HepG2 (cell line): ENCODE data around the gene PGLYRP4. TPM values are rescaled to one million over a fixed set of nuclear protein-coding genes. Genes with fewer than 3 reads are reported as not detected.

ENCODE experiments used
- ATAC-seq: fragments of 200-7000 bp; cut with Tn5 transposase; 3 replicates; pipeline ENCODE4 v1.9.1; 2020; ENCODE audit warnings: mild to moderate bottlenecking, moderate library complexity
- BruUV-seq: library from RNA; stranded (reverse); fragments of 400-500 nt; replicated peaks from 2 replicates; lab custom pipeline; 2021; lab: Mats Ljungman, UMichigan
- CTCF ChIA-PET: fragments of 300-600 bp; formaldehyde crosslinking; extraction: SDS; loops from one replicate; lab custom pipeline; 2021; ENCODE audit warnings: low total read pairs, inconsistent platforms, low intra/inter-chr PET ratio; lab: Yijun Ruan, JAX
- POLR2A ChIA-PET: fragments of 350-600 bp; sonication (Branson Sonifier 250); formaldehyde crosslinking; loops from one replicate; lab custom pipeline; 2020; ENCODE audit warnings: antibody characterized with exemption, inconsistent platforms; lab: Yijun Ruan, JAX
- DNase-seq: peaks from one replicate; pipeline ENCODE4 v3.0.0-alpha.2; 2015; ENCODE audit warnings: low spot score
- FAIRE-seq: peaks from 3 replicates; lab custom pipeline; 2011; peaks lifted over from hg19 to GRCh38; lab: Jason Lieb, UNC
- H2AFZ ChIP-seq: one replicate; pipeline ENCODE4 v1.6.1; 2011; ENCODE audit warnings: low read length, inconsistent platforms
- H3K27ac ChIP-seq: fragments of 300-600 bp; 3 replicates; pipeline ENCODE4 v1.8.0; 2011; ENCODE audit warnings: mixed run types, mild to moderate bottlenecking, mixed read lengths, low read length, inconsistent platforms; ENCODE audit not compliant: insufficient read depth; ENCODE audit errors: extremely low read length
- H3K27me3 ChIP-seq, 2 experiments: fragments of 200-600 bp in 1 of 2; 2 replicates in 1 of 2; 3 replicates in 1 of 2; pipeline versions ENCODE4 v1.6.0 to v1.8.0; 2011; ENCODE audit warnings: low read length in 2 of 2, mild to moderate bottlenecking in 2 of 2, moderate library complexity in 2 of 2, inconsistent platforms in 1 of 2; ENCODE audit not compliant: insufficient read depth in 2 of 2, control insufficient read depth in 1 of 2
- H3K36me3 ChIP-seq, 2 experiments: fragments of 200-600 bp in 1 of 2; replicated peaks in 1 of 2; 2 replicates in 1 of 2; 3 replicates in 1 of 2; pipeline versions ENCODE4 v1.5.1 to v1.8.0; 2011; ENCODE audit warnings: low read length in 2 of 2, inconsistent platforms in 1 of 2; ENCODE audit not compliant: insufficient read depth in 2 of 2, control insufficient read depth in 1 of 2
- H3K4me1 ChIP-seq: 2 replicates; pipeline ENCODE4 v1.5.1; 2012; ENCODE audit warnings: low read length, inconsistent platforms; ENCODE audit not compliant: insufficient read depth
- H3K4me2 ChIP-seq: 2 replicates; pipeline ENCODE4 v1.6.0; 2011; ENCODE audit warnings: low read depth, low read length, inconsistent platforms
- H3K4me3 ChIP-seq, 3 experiments: fragments of 200-600 bp in 1 of 3; sonication (generic), shearing (Covaris generic) in 1 of 3; replicated peaks in 1 of 3; 2 replicates each; pipeline ENCODE4 v1.5.1; 2011 to 2016; ENCODE audit warnings: low read length in 3 of 3, inconsistent platforms in 2 of 3, low read depth in 2 of 3, mild to moderate bottlenecking in 2 of 3, control low read depth in 1 of 3, mixed read lengths in 1 of 3; ENCODE audit not compliant: insufficient read depth in 1 of 3
- H3K79me2 ChIP-seq: one replicate; pipeline ENCODE4 v1.6.1; 2011; ENCODE audit warnings: low read length, inconsistent platforms; ENCODE audit not compliant: insufficient read depth
- H3K9ac ChIP-seq: 2 replicates; pipeline ENCODE4 v1.6.0; 2011; ENCODE audit warnings: mild to moderate bottlenecking, low read depth, low read length, inconsistent platforms; ENCODE audit not compliant: insufficient read depth
- H3K9me3 ChIP-seq: 2 replicates; pipeline ENCODE4 v1.5.1; 2012; ENCODE audit warnings: mild to moderate bottlenecking, low read length
- H4K20me1 ChIP-seq: 2 replicates; pipeline ENCODE4 v1.6.0; 2011; ENCODE audit warnings: inconsistent platforms, mild to moderate bottlenecking, low read length, moderate library complexity; ENCODE audit not compliant: insufficient read depth
- ARID5B ChIP-seq: IDR thresholded peaks from 2 replicates; pipeline ENCODE4 v1.4.0; 2020; ENCODE audit warnings: mild to moderate bottlenecking, missing genetic modification reagents
- ATF7 ChIP-seq, 2 experiments: fragments of 450-650 bp in 1 of 2; sonication (generic) in 1 of 2; formaldehyde crosslinking in 1 of 2; IDR thresholded peaks; 2 replicates each; pipeline versions ENCODE4 v1.4.0 to v1.6.1; 2016 to 2020; ENCODE audit warnings: antibody characterized with exemption in 1 of 2, mild to moderate bottlenecking in 1 of 2, missing genetic modification reagents in 1 of 2
- KLF6 ChIP-seq: IDR thresholded peaks from 2 replicates; pipeline ENCODE4 v1.8.0; 2016; ENCODE audit warnings: missing biosample characterization, missing genetic modification reagents
- PBX2 ChIP-seq: IDR thresholded peaks from 2 replicates; pipeline ENCODE4 v1.6.1; 2016; ENCODE audit warnings: control low read depth
- SP2 ChIP-seq: sonication (generic); formaldehyde crosslinking; IDR thresholded peaks from 2 replicates; pipeline ENCODE4 v1.5.1; 2020; ENCODE audit warnings: mild to moderate bottlenecking, missing genetic modification reagents
- ZBTB1 ChIP-seq: sonication (generic); formaldehyde crosslinking; IDR thresholded peaks from 2 replicates; pipeline ENCODE4 v1.4.0; 2020; ENCODE audit warnings: missing genetic modification reagents, borderline replicate concordance
- WGBS: methylation state at CpG from one replicate; pipeline ENCODE4 v1.1.6; 2017; ENCODE audit warnings: low lambda C conversion rate; 5-methylcytosine and 5-hydroxymethylcytosine counted together
- in situ Hi-C: cut with HindIII; loops from 2 replicates; pipeline ENCODE4 v1.10.0; 2017; ENCODE audit warnings: low pct_unique_long_range_greater_than_20kb; ENCODE audit not compliant: extremely low pct_ligation_motif_present
- intact Hi-C: fragments of 100-400 bp; cut with micrococcal nuclease; formaldehyde crosslinking; loops from one replicate; pipeline ENCODE4 v1.10.0; 2022; ENCODE audit not compliant: unreplicated experiment
- polyA plus RNA-seq, 8 experiments: library from polyadenylated mRNA; depleted of rRNA in 3 of 8; stranded (reverse) in 7 of 8; unstranded in 1 of 8; fragments of >200 nt; fragmentation: Illumina TruSeq in 4 of 8; extraction: Trizol in 4 of 8; gene quantifications; 2 replicates each; pipeline versions ENCODE4 v1.2.1 to v1.2.3, GENCODE V29; 2011 to 2016; ENCODE audit warnings: low read depth in 4 of 8, missing spikeins in 1 of 8, mixed read lengths in 1 of 8; ENCODE audit not compliant: insufficient read depth in 1 of 8
- total RNA-seq, 5 experiments: library from RNA; depleted of rRNA; stranded (reverse); fragments of >200 nt; fragmentation: Illumina TruSeq; extraction: Trizol; gene quantifications; 2 replicates each; pipeline ENCODE4 v1.2.3, GENCODE V29; 2016; ENCODE audit warnings: low read depth in 1 of 5
- TF ChIP-seq, protein P1 (sequence below): sonication (generic); formaldehyde crosslinking; IDR thresholded peaks from 2 replicates; pipeline ENCODE4 v1.5.1; 2020; ENCODE audit warnings: mild to moderate bottlenecking, missing genetic modification reagents, borderline replicate concordance

PGLYRP4 gene
- total and polyA plus RNA-seq, 2 of the 13 experiments (the other 11 are each of a cell fraction or from before 2014, with no cell fraction given), result not detected

DNA sequence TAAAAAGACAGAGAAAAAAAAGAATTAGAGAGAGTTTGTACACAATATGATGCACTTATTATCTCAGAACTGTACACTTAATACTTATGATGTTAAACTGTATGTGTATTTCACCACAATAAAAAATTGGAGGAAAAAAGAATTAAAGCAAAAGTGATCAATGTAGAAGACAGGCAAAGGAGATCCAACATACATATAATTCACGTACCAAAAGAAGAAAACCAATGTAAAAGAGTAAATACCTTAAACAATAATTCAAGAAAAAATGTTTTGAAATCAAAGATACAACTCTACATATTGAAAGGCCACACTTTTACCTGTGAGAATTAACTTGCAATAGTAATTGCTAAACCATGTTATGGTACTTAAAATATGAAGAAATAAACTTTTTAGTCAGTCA, 26.1 kb downstream of the PGLYRP4 start:
- Histone ChIP-seq H3K79me2 (no peaks in the 10 kb centered on the region), H3K4me1 (no peaks in the 10 kb centered on the region), H3K9me3 (peaks cover 19% of the 10 kb centered on the region), H3K27me3 (no peaks in the 10 kb centered on the region), H3K27ac (no peak overlapping the region), H3K4me3 (no peak overlapping the region), H3K9ac (no peak overlapping the region), H4K20me1 (no peaks in the 10 kb centered on the region), H2AFZ (no peak overlapping the region), H3K36me3 (no peaks in the 10 kb centered on the region), H3K4me2 (no peak overlapping the region)
- FAIRE-seq, result no peak
- POLR2A ChIA-PET, result no interaction called here
- no peak for TF ChIP-seq PBX2 (CRISPR knock-in tag)
- no peak for TF ChIP-seq SP2
- TF ChIP-seq ARID5B (CRISPR knock-in tag), result no peak
- no peak for TF ChIP-seq ZBTB1
- no peak for TF ChIP-seq KLF6 (CRISPR knock-in tag)
- TF ChIP-seq, protein P1, sequence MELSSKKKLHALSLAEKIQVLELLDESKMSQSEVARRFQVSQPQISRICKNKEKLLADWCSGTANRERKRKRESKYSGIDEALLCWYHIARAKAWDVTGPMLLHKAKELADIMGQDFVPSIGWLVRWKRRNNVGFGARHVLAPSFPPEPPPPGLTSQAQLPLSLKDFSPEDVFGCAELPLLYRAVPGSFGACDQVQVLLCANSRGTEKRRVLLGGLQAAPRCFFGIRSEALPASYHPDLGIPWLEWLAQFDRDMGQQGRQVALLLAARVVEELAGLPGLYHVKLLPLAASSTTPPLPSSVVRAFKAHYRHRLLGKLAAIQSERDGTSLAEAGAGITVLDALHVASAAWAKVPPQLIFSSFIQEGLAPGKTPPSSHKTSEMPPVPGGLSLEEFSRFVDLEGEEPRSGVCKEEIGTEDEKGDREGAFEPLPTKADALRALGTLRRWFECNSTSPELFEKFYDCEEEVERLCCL (CRISPR knock-in tag), result no peak
- no peak for TF ChIP-seq ATF7 (IDR thresholded peaks at IDR 0.05)
- no peak for TF ChIP-seq ATF7 (CRISPR knock-in tag; IDR thresholded peaks at IDR 0.05)
- no peak for ATAC-seq
- BruUV-seq, result no TSS peak
- no peak for DNase-seq
- CTCF ChIA-PET, result no interaction called here
- 0% methylated on average over 1 of the region's 1 CpG for WGBS
- intact Hi-C loops (no loop called here), in situ Hi-C loops (no loop called here)
